ENCODE results near the gene PDE8B.

DNA sequence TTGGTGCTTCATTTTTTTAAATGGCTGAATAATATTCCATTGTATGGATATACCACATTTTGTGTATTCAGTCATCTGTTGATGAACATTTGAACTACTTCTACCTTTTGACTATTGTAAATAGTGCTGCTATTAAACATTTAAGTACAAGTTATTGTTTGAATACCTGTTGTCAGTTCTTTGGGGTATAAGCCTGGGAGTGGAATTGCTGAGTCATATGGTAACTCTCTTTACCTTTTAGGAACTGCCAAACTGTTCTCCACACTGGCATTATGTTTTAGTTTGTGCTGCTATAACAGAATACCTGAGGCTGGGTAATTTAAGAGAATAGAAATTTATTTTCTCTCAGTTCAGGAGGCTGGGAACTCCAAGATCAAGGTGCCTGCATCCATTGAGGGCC is 15.7 kb upstream of the PDE8B start:
- TF ChIP-seq, protein P1, sequence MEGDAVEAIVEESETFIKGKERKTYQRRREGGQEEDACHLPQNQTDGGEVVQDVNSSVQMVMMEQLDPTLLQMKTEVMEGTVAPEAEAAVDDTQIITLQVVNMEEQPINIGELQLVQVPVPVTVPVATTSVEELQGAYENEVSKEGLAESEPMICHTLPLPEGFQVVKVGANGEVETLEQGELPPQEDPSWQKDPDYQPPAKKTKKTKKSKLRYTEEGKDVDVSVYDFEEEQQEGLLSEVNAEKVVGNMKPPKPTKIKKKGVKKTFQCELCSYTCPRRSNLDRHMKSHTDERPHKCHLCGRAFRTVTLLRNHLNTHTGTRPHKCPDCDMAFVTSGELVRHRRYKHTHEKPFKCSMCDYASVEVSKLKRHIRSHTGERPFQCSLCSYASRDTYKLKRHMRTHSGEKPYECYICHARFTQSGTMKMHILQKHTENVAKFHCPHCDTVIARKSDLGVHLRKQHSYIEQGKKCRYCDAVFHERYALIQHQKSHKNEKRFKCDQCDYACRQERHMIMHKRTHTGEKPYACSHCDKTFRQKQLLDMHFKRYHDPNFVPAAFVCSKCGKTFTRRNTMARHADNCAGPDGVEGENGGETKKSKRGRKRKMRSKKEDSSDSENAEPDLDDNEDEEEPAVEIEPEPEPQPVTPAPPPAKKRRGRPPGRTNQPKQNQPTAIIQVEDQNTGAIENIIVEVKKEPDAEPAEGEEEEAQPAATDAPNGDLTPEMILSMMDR (IDR thresholded peaks at IDR 0.05), result no peak
- no peak for TF ChIP-seq POLR2AphosphoS5 (IDR thresholded peaks at IDR 0.05)

Measured in suprapubic skin (tissue), 3 donors.